ENCODE results near the gene TRANK1. TPM values are rescaled to one million over a fixed set of nuclear protein-coding genes. Genes with fewer than 3 reads are reported as not detected.

The TRANK1 gene
- total and polyA plus RNA-seq, 2 of the 4 experiments (the other 2 are of a cell fraction) = 7.9 to 12.7 TPM

- H4K20me1 ChIP-seq (ENCODE audit: insufficient read depth, low read length) = no peaks in the 10 kb centered on the region
- no peak overlapping the region for H3K23ac ChIP-seq (ENCODE audit: low read depth, low read length)
- H3K4me2 ChIP-seq (ENCODE audit: low read depth, low read length) = no peak overlapping the region
- no peak overlapping the region for H2BK120ac ChIP-seq (ENCODE audit: low read depth, low read length)
- peak overlapping the region; percentile 5 for H2AFZ ChIP-seq (replicated peaks; ENCODE audit: low read length, poor library complexity)
- no peak overlapping the region for H3K4ac ChIP-seq (ENCODE audit: low read depth, low read length)
- no peaks in the 10 kb centered on the region for H3K79me1 ChIP-seq (ENCODE audit: low read depth in 1 of 2, low read length in 2 of 2)
- in situ Hi-C loops (cut with MboI; ENCODE audit: low sequenced_read_pairs) = no loop called here
- H4K91ac ChIP-seq (ENCODE audit: insufficient read depth, low read depth, low read length) = no peak overlapping the region
- no peak overlapping the region for H2BK5ac ChIP-seq (ENCODE audit: low read depth, low read length, poor library complexity, severe bottlenecking)
- H2BK20ac ChIP-seq (ENCODE audit: low read depth, low read length) = no peak overlapping the region
- H4K8ac ChIP-seq (ENCODE audit: low read depth in 2 of 2, low read length in 2 of 2) = no peak overlapping the region
- peak; percentile 23 for DNase-seq
- H3K27me3 ChIP-seq (ENCODE audit: control insufficient read depth, insufficient read depth, low read length) = no peaks in the 10 kb centered on the region
- H3K9me1 ChIP-seq (ENCODE audit: insufficient read depth, low read length) = no peaks in the 10 kb centered on the region
- no peak overlapping the region for H4K5ac ChIP-seq (ENCODE audit: low read depth, low read length)
- H2AK5ac ChIP-seq (ENCODE audit: low read depth, low read length) = no peak overlapping the region
- no CpG with 5 or more reads among the region's 4 CpGs for WGBS, 2 experiments (ENCODE audit: extremely low coverage in 2 of 2, insufficient read length in 1 of 2)
- no TSS peak for BruUV-seq (replicated peaks)
- no peak for TF ChIP-seq POLR2A (IDR thresholded peaks at IDR 0.05; ENCODE audit: low read depth, low read length)
- peak; percentile 23 for TF ChIP-seq RAD21 (IDR thresholded peaks at IDR 0.05; ENCODE audit: low read length)
- no peak for TF ChIP-seq CEBPB (IDR thresholded peaks at IDR 0.05; ENCODE audit: low read depth, low read length)
- no peak for TF ChIP-seq MXI1 (IDR thresholded peaks at IDR 0.05; ENCODE audit: borderline replicate concordance, low read depth, low read length)
- TF ChIP-seq CTCF (conservative IDR thresholded peaks at IDR 0.05; ENCODE audit: low read depth, low read length) = peak; percentile 42
- peak; percentile 54 for TF ChIP-seq NFE2L2 (IDR thresholded peaks at IDR 0.05; ENCODE audit: low read depth, low read length)
- no peak for TF ChIP-seq FOS (IDR thresholded peaks at IDR 0.05; ENCODE audit: low read depth, low read length)
- H2BK15ac ChIP-seq (ENCODE audit: low read depth, low read length) = no peak overlapping the region
- H3K4me1 ChIP-seq (ENCODE audit: control insufficient read depth, insufficient read depth, low read length) = no peaks in the 10 kb centered on the region
- ChIA-PET CTCF (interaction anchor here (0.6 kb wide), 1 partner anchor 103 kb away, joined by 3 read pairs; no protein-coding TSS in a partner anchor), POLR2A (ENCODE audit: unreplicated experiment) (no interaction called here)
- no peak overlapping the region for H2AK9ac ChIP-seq (replicated peaks; ENCODE audit: low read depth, low read length, poor library complexity)
- no peaks in the 10 kb centered on the region for H3K9me3 ChIP-seq (ENCODE audit: control insufficient read depth, insufficient read depth, low read length)
- H3K56ac ChIP-seq (ENCODE audit: extremely low read depth, insufficient read depth, low read length) = no peak overlapping the region
- no peak overlapping the region for H3K14ac ChIP-seq (replicated peaks; ENCODE audit: low read depth, low read length)
- H3K9ac ChIP-seq (ENCODE audit: low read depth, low read length) = no peak overlapping the region
- H3K4me3 ChIP-seq (ENCODE audit: insufficient read depth, low read depth, low read length) = no peak overlapping the region
- intact Hi-C loops (cut with micrococcal nuclease) = no loop called here
- dilution Hi-C loops (cut with HindIII; ENCODE audit: low sequenced_read_pairs, unreplicated experiment) = no loop called here
- no peak overlapping the region for H3K27ac ChIP-seq (ENCODE audit: insufficient read depth, low read length)
- H3K36me3 ChIP-seq (ENCODE audit: control insufficient read depth, insufficient read depth, low read length) = peaks cover 17% of the 10 kb centered on the region
- peak; percentile 60 for ATAC-seq (ENCODE audit: low read depth)
- no peak overlapping the region for H3K18ac ChIP-seq (ENCODE audit: low read depth, low read length)
Measured at GRCh38 chr3:36843065-36844051, 101.5 kb downstream of the TRANK1 start.

Measured in IMR-90 (cell line).